ENCODE results near the gene CMTM4. TPM values are rescaled to one million over a fixed set of nuclear protein-coding genes. Genes with fewer than 3 reads are reported as not detected.

Gene CMTM4
- 100 to 1,000 TPM; 170 to 246 (median 201) TPM for total RNA-seq

- DNase-seq = peak; percentile 95 to 96
- Histone ChIP-seq H3K27ac (peak within 1 kb of the TSS; percentile 85 to 95 (median 92)), H3K4me1 (peaks cover 37 to 48% of the 10 kb centered on the region in 2 donors), H3K4me3 (replicated peaks in 1 of 3) (peak within 1 kb of the TSS; percentile 52 to 71 (median 64)), H3K9me3 (no peaks in the 10 kb centered on the region), H3K36me3 (no peaks in the 10 kb centered on the region), H3K27me3 (no peaks in the 10 kb centered on the region)
- WGBS, 2 donors = 9 to 18% methylated on average over 19 to 37 of the region's 84 CpGs
- intact Hi-C loops (cut with DNase I) = no loop called here
- TF ChIP-seq CTCF (IDR thresholded peaks at IDR 0.05) (peak in 3 of 6 experiments; percentile 23 to 40 (median 25)), POLR2A (IDR thresholded peaks at IDR 0.05) (peak in 1 of 2 donors; percentile 74)
These were observed at the start of gene CMTM4 for GRCh38 chr16:66696669-66697630. CMTM4 (minus strand) TSS chr16:66696743; CDS start chr16:66696525, 218 bp downstream.

- Histone ChIP-seq H3K9me3 (no peaks in the 10 kb centered on the region), H3K27ac (no peak overlapping the region), H3K4me1 (peaks cover 33 to 49% of the 10 kb centered on the region in 2 donors), H3K27me3 (no peaks in the 10 kb centered on the region), H3K36me3 (peaks cover 17 to 20% of the 10 kb centered on the region in 2 donors), H3K4me3 (replicated peaks in 1 of 3) (no peak overlapping the region)
- 85 to 88% methylated on average over 3 of the region's 3 CpGs for WGBS, 2 donors
- intact Hi-C loops (cut with DNase I) = no loop called here
- no peak for DNase-seq
- no peak for TF ChIP-seq POLR2A (IDR thresholded peaks at IDR 0.05)
- no peak for TF ChIP-seq CTCF (IDR thresholded peaks at IDR 0.05)
These were observed 49.5 kb upstream of the CMTM4 start for GRCh38 chr16:66746048-66746447.

GRCh38 chr16:66741950-66742808 lies 45.6 kb upstream of the CMTM4 start:
- H3K27ac ChIP-seq = peak overlapping the region; percentile 77 to 87 (median 82)
- no peaks in the 10 kb centered on the region for H3K27me3 ChIP-seq
- intact Hi-C loops (cut with DNase I) = no loop called here
- no peak overlapping the region for H3K4me3 ChIP-seq (replicated peaks in 1 of 3)
- H3K36me3 ChIP-seq = peaks cover 16 to 17% of the 10 kb centered on the region in 2 donors
- WGBS, 2 donors = 47 to 54% methylated on average over 10 of the region's 10 CpGs
- H3K4me1 ChIP-seq = peaks cover 33 to 53% of the 10 kb centered on the region in 2 donors
- no peaks in the 10 kb centered on the region for H3K9me3 ChIP-seq
- no peak for TF ChIP-seq POLR2A (IDR thresholded peaks at IDR 0.05)
- no peak for DNase-seq

- intact Hi-C loops (cut with DNase I) = no loop called here
- WGBS, 2 donors = 24 to 27% methylated on average over 10 of the region's 10 CpGs
- peak overlapping the region; percentile 77 to 87 (median 82) for H3K27ac ChIP-seq
- TF ChIP-seq CTCF (IDR thresholded peaks at IDR 0.05) (peak in 1 of 6 experiments; percentile 11), POLR2A (IDR thresholded peaks at IDR 0.05) (no peak)
- no peak overlapping the region for H3K4me3 ChIP-seq (replicated peaks in 1 of 3)
- peaks cover 33 to 61% of the 10 kb centered on the region in 2 donors for H3K4me1 ChIP-seq
- H3K36me3 ChIP-seq = peaks cover 16 to 18% of the 10 kb centered on the region in 2 donors
- no peaks in the 10 kb centered on the region for H3K9me3 ChIP-seq
- DNase-seq = peak; percentile 94 to 95
- no peaks in the 10 kb centered on the region for H3K27me3 ChIP-seq
These were observed 44.8 kb upstream of the CMTM4 start for GRCh38 chr16:66741169-66741900.

GRCh38 chr16:66740533-66740932 lies 44.0 kb upstream of the CMTM4 start:
- Histone ChIP-seq H3K36me3 (peaks cover 21% of the 10 kb centered on the region in 2 donors), H3K27me3 (no peaks in the 10 kb centered on the region), H3K27ac (peak overlapping the region; percentile 72 to 87 (median 77)), H3K4me1 (peaks cover 33 to 65% of the 10 kb centered on the region in 2 donors), H3K9me3 (no peaks in the 10 kb centered on the region), H3K4me3 (replicated peaks in 1 of 3) (no peak overlapping the region)
- no peak for DNase-seq
- TF ChIP-seq POLR2A (IDR thresholded peaks at IDR 0.05) = no peak
- TF ChIP-seq CTCF (IDR thresholded peaks at IDR 0.05) = no peak
- WGBS, 2 donors = 67 to 81% methylated on average over 2 of the region's 2 CpGs
- intact Hi-C loops (cut with DNase I) = no loop called here
